GM19455 (cell line): ENCODE results near the gene MINPP1.

ENCODE experiments used
- ATAC-seq: cut with Tn5 transposase; IDR thresholded peaks from one replicate; pipeline ENCODE4 v1.9.1; 2021; ENCODE audit not compliant: unreplicated experiment

The MINPP1 gene

GRCh38 chr10:87519582-87519981 lies 14.9 kb downstream of the MINPP1 start:
- ATAC-seq, result no peak

DNA sequence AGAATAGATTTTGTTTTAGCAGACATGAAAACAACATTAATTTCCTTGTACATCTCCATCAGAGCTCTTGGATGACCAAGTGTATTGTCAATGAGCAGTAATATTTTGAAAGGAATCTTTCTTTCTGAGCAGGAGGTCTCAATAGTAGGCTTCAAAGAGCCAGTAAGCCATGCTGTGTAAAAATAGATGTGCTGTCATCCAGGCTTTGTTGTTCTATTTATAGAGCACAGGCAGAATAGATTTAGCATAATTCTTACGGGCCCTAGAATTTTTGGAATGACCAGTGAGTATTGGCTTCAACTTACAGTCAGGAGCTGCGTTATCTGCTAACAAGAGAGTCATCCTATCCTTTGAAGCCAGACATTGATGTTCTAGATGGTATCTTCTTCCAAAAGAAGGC lies 19.0 kb downstream of the MINPP1 start:
- ATAC-seq, result no peak

DNA sequence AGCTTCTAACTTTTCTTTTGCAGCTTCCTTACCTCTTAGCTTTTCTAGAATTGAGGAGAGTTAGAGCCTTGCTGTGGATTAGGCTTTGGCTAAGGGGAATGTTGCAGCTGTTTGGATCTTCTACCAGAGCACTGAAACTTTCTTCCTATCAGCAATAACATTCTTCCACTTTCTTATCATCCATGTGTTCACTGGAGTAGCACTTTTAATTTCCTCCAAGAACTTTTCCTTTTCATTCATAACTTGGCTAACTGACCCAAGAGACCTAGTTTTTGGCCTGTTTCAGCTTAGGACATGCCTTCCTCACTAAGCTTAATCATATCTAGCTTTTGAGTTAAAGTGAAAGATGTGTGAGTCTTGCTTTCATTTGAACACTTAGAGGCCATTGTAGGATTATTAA lies 19.6 kb downstream of the MINPP1 start:
- no peak for ATAC-seq

DNA sequence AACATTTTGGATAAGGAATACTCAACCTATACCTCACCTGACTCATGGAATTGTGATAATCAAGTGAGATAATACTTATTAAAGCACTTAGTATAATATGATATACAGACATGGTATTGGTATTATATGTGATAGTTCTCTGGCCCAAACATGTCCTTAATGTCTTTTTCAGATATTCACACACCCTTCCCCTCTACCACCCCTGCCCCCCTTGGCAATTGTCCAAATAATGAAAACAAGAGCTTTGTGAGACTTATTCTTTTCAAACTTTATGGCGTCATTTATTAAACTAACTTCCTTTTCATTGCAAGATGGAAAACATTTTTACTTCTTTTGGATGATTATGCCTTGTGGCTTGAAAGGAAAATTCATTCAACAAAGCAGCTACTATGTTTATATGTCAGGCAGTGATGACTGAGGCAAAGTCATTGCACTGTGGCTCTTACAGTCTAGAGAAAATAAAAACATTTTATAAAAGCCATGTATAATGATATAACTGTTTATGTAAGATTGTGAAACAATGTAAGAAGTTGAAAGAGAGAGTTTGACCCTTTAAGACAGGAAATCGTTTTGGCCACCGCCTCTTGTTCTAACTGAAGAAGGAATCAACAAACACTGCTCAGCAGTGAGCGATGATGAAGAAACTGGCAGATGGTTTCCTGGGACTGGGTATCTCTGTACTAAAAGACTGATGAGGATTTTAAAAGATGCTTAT lies 27.4 kb downstream of the MINPP1 start:
- ATAC-seq, result no peak

GRCh38 chr10:87532696-87533095 lies 28.0 kb downstream of the MINPP1 start:
- no peak for ATAC-seq

DNA sequence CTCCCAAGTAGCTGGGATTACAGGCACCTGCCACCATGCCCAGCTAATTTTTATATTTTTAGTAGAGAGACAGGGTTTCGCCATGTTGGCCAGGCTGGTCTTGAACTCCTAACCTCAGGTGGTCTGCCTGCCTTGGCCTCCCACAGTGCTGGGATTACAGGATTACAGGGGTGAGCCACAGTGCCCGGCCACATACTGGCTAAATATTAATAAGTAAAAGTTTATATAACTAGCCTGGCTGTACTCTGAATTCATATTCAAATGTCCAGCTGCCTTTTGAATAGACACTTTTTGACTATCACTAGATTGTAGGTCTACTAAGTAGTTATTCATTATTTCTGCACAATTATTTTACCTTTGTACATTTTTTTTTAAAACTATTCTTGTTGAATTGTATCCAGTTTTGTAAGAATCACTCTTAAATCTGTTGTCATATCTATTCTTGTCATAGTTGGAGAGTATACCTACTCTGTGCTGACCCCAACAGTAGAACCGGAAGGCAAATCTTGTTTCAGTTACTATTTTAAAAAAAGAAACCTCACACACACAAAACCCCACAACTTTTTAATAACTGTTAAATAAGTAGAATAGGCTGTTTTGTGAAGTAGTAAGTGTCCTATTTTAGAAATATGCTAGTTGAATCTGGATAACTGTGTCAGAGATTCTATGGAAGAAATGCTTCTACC lies 29.6 kb downstream of the MINPP1 start:
- ATAC-seq, result peak; percentile 60

GRCh38 chr10:87538092-87539015 lies 33.7 kb downstream of the MINPP1 start:
- no peak for ATAC-seq

- no peak for ATAC-seq
Measured at GRCh38 chr10:87541114-87541513, 36.4 kb downstream of the MINPP1 start.

GRCh38 chr10:87544721-87545120 lies 40.0 kb downstream of the MINPP1 start:
- no peak for ATAC-seq

DNA sequence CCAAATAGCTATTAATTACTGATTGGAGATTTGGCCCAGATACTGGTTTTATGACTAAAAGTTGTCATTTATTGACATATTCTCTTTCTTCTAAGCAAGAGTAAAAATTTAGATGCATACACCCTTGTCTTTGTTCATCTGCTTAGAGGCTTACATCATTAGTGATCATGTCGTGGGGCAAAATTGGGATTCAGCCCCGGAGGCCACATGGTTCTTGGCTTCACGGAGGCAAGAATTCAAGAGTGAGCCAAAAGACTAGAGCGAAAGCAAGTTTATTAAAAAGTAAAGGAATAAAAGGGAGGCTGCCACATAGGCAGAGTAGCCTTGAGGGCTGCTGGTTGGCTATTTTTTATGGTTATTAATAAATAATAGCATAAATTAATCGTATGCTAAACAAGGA lies 41.1 kb downstream of the MINPP1 start:
- ATAC-seq, result no peak

DNA sequence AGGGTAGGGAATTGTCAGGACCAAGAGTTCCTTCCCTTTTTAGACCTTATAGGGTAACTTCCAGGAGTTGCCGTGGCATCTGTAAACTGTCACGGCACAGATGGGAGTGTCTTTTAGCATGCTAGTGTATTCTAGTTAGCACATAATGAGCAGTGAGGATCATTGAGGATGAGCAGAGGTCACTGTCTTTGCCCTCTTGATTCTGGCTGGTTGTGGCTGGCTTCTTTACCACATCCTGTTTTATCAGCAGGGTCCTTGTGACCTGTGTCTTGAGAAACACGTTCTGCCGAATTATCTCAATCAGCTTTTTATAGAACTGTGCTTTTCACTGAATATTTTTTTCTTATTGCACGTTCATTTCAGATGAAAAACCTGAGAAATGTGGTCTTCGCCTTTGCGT lies 41.5 kb downstream of the MINPP1 start:
- ATAC-seq, result no peak

DNA sequence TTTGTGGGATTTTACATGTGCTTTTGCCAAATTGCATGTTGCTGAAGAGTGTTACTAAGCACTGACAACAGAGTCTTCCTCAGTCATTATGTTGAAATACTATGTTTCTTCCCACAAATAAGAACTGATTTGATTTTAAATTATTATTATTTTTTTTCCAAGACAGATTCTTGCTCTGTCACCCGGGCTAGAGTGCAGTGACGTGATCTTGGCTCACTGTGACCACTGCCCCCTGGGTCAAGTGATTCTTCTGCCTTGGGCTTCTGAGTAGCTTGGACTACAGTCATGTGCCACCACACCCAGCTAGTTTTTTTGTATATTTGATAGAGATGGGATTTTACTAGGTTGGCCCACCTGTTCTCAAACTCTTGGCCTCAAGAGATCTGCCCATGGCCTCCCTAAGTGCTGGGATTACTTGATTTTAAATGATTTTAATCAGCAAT lies 42.3 kb downstream of the MINPP1 start:
- ATAC-seq, result no peak

DNA sequence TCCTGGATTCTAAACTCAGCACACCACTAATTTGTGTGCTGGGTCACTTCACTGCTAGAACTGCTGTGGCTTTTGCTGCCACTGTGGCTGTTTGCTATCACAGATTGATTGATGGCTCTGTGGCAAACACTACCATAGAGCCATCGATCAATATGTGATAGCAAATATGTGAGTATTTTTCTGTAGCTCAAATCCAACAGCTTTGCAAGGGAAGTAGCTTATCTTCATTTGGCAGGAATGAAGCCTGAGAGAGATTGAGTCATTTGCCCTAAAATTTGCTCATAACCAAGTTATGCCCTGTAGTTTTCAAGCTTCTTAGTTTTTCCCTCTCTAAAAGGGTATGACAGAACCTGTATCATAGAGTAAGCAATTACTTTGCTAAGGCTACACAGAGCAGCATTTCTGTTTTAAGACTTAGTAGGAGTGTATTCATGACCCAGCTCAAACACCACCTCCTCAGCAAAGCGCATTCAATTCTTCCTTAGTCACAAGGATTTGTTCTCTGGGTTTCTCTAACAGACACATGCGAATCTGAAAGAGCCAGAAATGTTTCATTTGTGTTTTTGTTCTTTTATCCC lies 43.1 kb downstream of the MINPP1 start:
- no peak for ATAC-seq

DNA sequence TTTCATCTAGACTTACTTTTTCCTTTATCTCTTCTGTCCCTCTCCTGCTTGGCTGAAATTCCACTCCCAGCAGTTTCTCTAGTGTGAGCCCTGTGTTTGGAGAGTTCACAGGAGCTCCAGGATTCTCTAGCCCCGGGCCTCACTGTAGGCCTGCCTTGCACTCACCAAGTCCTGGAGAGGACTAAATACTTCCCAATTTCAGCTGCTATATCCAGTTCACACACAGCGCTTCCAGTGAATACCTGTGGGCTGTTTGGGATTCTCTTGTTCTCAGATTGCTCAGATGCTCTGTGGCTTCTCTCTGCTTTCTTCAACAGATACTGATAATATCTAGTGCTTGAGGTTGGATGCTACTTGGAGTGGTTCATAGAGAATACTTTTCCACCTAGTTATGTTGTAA lies 46.0 kb downstream of the MINPP1 start:
- no peak for ATAC-seq

DNA sequence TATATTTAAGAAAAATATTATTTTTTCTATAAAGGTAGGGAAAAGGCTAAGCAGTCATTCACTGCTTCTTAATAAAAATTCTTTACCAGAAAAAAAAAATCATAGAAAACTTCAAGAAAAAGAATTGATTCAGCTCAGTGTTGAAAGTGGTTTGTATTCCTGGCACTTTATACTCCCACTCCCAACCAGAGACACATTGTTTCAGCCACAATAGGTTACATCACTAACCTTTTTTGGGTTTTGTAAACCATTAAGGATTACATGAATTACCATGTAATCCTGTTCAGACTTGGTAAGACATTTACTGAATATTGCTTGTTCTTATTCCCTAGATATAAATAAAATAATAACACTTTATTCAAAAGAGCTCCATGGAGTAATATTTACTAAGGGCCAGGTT lies 46.6 kb downstream of the MINPP1 start:
- ATAC-seq, result no peak

DNA sequence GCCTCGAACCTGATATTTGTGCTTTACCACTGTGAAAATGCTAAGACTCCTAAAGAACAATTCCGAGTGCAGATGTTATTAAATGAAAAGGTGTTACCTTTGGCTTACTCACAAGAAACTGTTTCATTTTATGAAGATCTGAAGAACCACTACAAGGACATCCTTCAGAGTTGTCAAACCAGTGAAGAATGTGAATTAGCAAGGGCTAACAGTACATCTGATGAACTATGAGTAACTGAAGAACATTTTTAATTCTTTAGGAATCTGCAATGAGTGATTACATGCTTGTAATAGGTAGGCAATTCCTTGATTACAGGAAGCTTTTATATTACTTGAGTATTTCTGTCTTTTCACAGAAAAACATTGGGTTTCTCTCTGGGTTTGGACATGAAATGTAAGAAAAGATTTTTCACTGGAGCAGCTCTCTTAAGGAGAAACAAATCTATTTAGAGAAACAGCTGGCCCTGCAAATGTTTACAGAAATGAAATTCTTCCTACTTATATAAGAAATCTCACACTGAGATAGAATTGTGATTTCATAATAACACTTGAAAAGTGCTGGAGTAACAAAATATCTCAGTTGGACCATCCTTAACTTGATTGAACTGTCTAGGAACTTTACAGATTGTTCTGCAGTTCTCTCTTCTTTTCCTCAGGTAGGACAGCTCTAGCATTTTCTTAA lies 47.7 kb downstream of the MINPP1 start:
- ATAC-seq, result no peak

GRCh38 chr10:87557409-87557808 lies 52.7 kb downstream of the MINPP1 start:
- ATAC-seq, result no peak

DNA sequence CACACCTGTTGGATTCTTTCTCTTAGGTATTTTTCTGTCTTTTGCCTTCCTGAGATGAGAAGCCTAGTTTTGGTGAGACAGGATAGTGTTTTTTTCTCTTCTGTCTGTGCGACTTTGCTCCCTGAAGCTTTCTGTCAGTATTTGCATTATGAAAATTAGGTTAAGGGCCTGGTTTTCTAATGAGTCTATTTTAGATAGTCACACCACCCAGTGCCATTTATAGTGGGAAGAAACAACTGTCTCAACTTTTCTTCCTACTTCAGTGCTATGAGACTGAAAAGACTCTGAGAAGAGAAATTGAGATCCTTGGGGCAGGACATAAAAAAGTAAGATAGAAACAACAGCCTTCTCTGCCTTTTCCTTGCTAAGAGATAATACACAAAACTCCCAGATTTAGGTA lies 53.6 kb downstream of the MINPP1 start:
- no peak for ATAC-seq

GRCh38 chr10:87559392-87559791 lies 54.7 kb downstream of the MINPP1 start:
- no peak for ATAC-seq

DNA sequence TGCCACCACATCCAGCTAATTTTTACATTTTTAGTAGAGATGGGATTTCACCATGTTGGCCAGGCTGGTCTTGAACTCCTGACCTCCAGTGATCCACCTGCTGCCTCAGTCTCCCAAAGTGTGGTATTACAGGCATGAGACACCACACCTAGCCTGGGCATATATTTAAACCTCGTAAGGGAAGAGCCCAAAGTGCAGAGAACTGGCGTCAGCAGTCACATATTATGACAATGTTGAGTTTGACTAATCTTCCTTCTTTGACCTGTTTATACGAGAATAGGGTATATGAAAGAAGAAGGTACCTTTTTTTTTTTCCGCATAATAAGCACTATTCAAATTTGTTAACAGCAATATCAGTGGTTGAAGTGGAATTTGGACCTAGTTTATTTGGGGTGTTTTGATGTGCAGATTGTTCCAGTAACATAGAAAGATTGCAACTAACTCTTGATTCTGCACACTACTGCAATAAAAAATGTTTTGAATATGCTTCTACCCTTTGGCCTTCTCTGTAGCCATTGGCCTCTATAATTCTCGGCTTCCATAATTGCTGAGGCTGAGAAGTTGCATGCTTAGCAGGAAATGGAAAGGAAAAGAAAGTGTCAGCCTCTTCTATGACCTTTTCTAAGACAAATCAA lies 55.9 kb downstream of the MINPP1 start:
- no peak for ATAC-seq
